ENCODE results near the gene TOX2. TPM values are rescaled to one million over a fixed set of nuclear protein-coding genes. Genes with fewer than 3 reads are reported as not detected.

The TOX2 gene
- total RNA-seq, 2 donors from 2014 or later = 2.4 to 3.4 TPM

DNA sequence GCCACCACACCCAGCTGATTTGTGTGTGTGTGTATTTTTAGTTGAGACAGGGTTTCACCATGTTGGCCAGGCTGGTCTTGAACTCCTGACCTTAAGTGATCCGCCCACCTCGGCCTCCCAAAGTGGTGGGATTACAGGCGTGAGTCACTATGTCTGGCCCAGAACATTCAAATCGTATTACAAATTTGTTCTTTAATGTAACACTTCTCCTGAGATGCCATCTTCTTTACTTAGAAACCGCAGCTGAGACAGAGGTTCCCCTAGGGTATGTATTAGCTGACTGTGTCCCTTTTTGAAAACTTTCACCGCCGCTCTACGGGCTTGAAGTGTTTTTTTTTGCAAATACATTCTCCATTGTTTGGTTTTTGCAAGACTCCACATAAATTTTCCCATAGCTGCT, 62.6 kb downstream of the TOX2 start:
- Mint-ChIP-seq H3K9me3 (no peaks in the 10 kb centered on the region), H3K4me3 (no peak overlapping the region), H3K27ac (peak overlapping the region; percentile 76), H3K4me1 (peaks cover 15% of the 10 kb centered on the region), H3K36me3 (ENCODE audit: low read depth) (no peaks in the 10 kb centered on the region), H3K27me3 (ENCODE audit: insufficient read depth) (no peaks in the 10 kb centered on the region)
- Histone ChIP-seq H3K27me3 (ENCODE audit: control insufficient read depth, insufficient read depth, low read length, poor library complexity, severe bottlenecking) (no peaks in the 10 kb centered on the region), H3K36me3 (ENCODE audit: control insufficient read depth, insufficient read depth, low read length) (no peaks in the 10 kb centered on the region), H3K9ac (ENCODE audit: extremely low read depth, low read length, poor library complexity, severe bottlenecking) (no peak overlapping the region), H3K4me3 (ENCODE audit: low read length) (no peak overlapping the region), H3K9me3 (ENCODE audit: control insufficient read depth, low read length) (peaks cover 6% of the 10 kb centered on the region), H3K4me1 (ENCODE audit: control insufficient read depth, insufficient read depth, low read length) (no peaks in the 10 kb centered on the region), H3K27ac (ENCODE audit: low read depth, low read length) (no peak overlapping the region)
- DNase-seq = no peak
- 94 to 95% methylated on average over 8 of the region's 8 CpGs for WGBS, 2 experiments (ENCODE audit: insufficient coverage in 1 of 2, insufficient read length in 1 of 2)
- TF ChIP-seq, protein P1, sequence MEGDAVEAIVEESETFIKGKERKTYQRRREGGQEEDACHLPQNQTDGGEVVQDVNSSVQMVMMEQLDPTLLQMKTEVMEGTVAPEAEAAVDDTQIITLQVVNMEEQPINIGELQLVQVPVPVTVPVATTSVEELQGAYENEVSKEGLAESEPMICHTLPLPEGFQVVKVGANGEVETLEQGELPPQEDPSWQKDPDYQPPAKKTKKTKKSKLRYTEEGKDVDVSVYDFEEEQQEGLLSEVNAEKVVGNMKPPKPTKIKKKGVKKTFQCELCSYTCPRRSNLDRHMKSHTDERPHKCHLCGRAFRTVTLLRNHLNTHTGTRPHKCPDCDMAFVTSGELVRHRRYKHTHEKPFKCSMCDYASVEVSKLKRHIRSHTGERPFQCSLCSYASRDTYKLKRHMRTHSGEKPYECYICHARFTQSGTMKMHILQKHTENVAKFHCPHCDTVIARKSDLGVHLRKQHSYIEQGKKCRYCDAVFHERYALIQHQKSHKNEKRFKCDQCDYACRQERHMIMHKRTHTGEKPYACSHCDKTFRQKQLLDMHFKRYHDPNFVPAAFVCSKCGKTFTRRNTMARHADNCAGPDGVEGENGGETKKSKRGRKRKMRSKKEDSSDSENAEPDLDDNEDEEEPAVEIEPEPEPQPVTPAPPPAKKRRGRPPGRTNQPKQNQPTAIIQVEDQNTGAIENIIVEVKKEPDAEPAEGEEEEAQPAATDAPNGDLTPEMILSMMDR (conservative IDR thresholded peaks at IDR 0.05) = no peak

DNA sequence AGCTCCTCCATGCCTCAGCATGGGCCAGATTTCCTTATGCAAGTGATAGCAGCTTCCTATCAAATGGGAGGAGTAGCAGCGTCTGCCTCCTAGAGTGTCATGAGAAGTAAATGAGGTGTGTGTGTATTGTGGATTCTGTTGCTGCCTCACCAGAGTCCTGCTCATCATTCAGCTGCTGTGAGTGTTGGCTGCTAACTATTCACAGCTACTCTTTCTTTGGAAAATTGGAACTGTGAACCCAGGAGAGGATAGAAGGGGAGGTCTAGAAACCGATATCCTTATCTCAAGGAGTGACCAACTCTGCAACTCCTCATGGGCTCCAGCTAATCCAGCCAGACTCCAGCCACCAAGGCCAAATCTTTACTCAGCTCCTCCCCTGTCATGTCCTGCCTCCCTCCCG, 63.3 kb downstream of the TOX2 start:
- no peak overlapping the region for H3K4me3 Mint-ChIP-seq
- Histone ChIP-seq H3K9ac (ENCODE audit: extremely low read depth, low read length, poor library complexity, severe bottlenecking) (no peak overlapping the region), H3K27me3 (ENCODE audit: control insufficient read depth, insufficient read depth, low read length, poor library complexity, severe bottlenecking) (no peaks in the 10 kb centered on the region), H3K4me3 (ENCODE audit: low read length) (no peak overlapping the region), H3K36me3 (ENCODE audit: control insufficient read depth, insufficient read depth, low read length) (no peaks in the 10 kb centered on the region), H3K27ac (ENCODE audit: low read depth, low read length) (no peak overlapping the region), H3K9me3 (ENCODE audit: control insufficient read depth, low read length) (peaks cover 6% of the 10 kb centered on the region), H3K4me1 (ENCODE audit: control insufficient read depth, insufficient read depth, low read length) (no peaks in the 10 kb centered on the region)
- H3K4me1 Mint-ChIP-seq = peaks cover 19% of the 10 kb centered on the region
- H3K27me3 Mint-ChIP-seq (ENCODE audit: insufficient read depth) = no peaks in the 10 kb centered on the region
- H3K36me3 Mint-ChIP-seq (ENCODE audit: low read depth) = no peaks in the 10 kb centered on the region
- TF ChIP-seq, protein P1 (conservative IDR thresholded peaks at IDR 0.05) = no peak
- WGBS, 2 experiments (ENCODE audit: insufficient coverage in 1 of 2, insufficient read length in 1 of 2) = 54 to 60% methylated on average over 1 to 3 of the region's 3 CpGs
- peak; percentile 78 for DNase-seq
- H3K27ac Mint-ChIP-seq = peak overlapping the region; percentile 76
- no peaks in the 10 kb centered on the region for H3K9me3 Mint-ChIP-seq

- no peak for DNase-seq
- TF ChIP-seq, protein P1 (conservative IDR thresholded peaks at IDR 0.05) = no peak
- H3K36me3 ChIP-seq (ENCODE audit: control insufficient read depth, insufficient read depth, low read length) = no peaks in the 10 kb centered on the region
- H3K9me3 Mint-ChIP-seq = no peaks in the 10 kb centered on the region
- no peak overlapping the region for H3K4me3 Mint-ChIP-seq
- no peaks in the 10 kb centered on the region for H3K27me3 ChIP-seq (ENCODE audit: control insufficient read depth, insufficient read depth, low read length, poor library complexity, severe bottlenecking)
- H3K4me3 ChIP-seq (ENCODE audit: low read length) = no peak overlapping the region
- 95% methylated on average over 4 of the region's 4 CpGs for WGBS, 2 experiments (ENCODE audit: insufficient coverage in 1 of 2, insufficient read length in 1 of 2)
- H3K4me1 Mint-ChIP-seq = peaks cover 21% of the 10 kb centered on the region
- H3K27ac Mint-ChIP-seq = no peak overlapping the region
- no peak overlapping the region for H3K27ac ChIP-seq (ENCODE audit: low read depth, low read length)
- H3K36me3 Mint-ChIP-seq (ENCODE audit: low read depth) = no peaks in the 10 kb centered on the region
- H3K9ac ChIP-seq (ENCODE audit: extremely low read depth, low read length, poor library complexity, severe bottlenecking) = no peak overlapping the region
- H3K9me3 ChIP-seq (ENCODE audit: control insufficient read depth, low read length) = peaks cover 6% of the 10 kb centered on the region
- H3K4me1 ChIP-seq (ENCODE audit: control insufficient read depth, insufficient read depth, low read length) = no peaks in the 10 kb centered on the region
- no peaks in the 10 kb centered on the region for H3K27me3 Mint-ChIP-seq (ENCODE audit: insufficient read depth)
These were observed 65.0 kb downstream of the TOX2 start for GRCh38 chr20:43979576-43980105.
